OCI-LY7 (cell line): ENCODE data around the gene KANSL3. TPM values are rescaled to one million over a fixed set of nuclear protein-coding genes. Genes with fewer than 3 reads are reported as not detected.

ENCODE experiments used
- BruUV-seq: library from RNA; stranded (reverse); fragments of 400-500 nt; replicated peaks from 2 replicates; lab custom pipeline; 2021; lab: Mats Ljungman, UMichigan
- CTCF ChIA-PET: fragments of 300-600 bp; sonication (Branson Sonifier 250); formaldehyde crosslinking; loops from one replicate; lab custom pipeline; 2022; ENCODE audit warnings: antibody characterized with exemption; ENCODE audit not compliant: unreplicated experiment; lab: Charles Lee
- POLR2A ChIA-PET: fragments of 300-600 bp; sonication (Branson Sonifier 250); formaldehyde crosslinking; loops from one replicate; lab custom pipeline; 2022; ENCODE audit warnings: antibody characterized with exemption; lab: Charles Lee
- DNase-seq: peaks from one replicate; pipeline ENCODE4 v3.0.0-alpha.2; 2015; ENCODE audit warnings: low spot score
- H2AFZ ChIP-seq: fragments of 200-600 bp; sonication (generic), shearing (Covaris generic); 2 replicates; pipeline ENCODE4 v1.6.1; 2014; ENCODE audit warnings: mild to moderate bottlenecking, antibody characterized with exemption, low read length, moderate library complexity
- H3K27ac ChIP-seq: fragments of 200-600 bp; sonication (generic); 2 replicates; pipeline ENCODE4 v1.5.1; 2014; ENCODE audit warnings: mixed run types, low read depth, mild to moderate bottlenecking, moderate library complexity, low read length, inconsistent platforms; ENCODE audit not compliant: poor library complexity, severe bottlenecking
- H3K36me3 ChIP-seq: fragments of 200-600 bp; sonication (generic); 2 replicates; pipeline ENCODE4 v1.6.1; 2014; ENCODE audit warnings: mild to moderate bottlenecking, antibody characterized with exemption, low read length, moderate library complexity, mixed read lengths; ENCODE audit not compliant: insufficient read depth
- H3K4me1 ChIP-seq: fragments of 200-600 bp; sonication (generic); 2 replicates; pipeline ENCODE4 v1.5.1; 2014; ENCODE audit warnings: mild to moderate bottlenecking, low read length; ENCODE audit not compliant: insufficient read depth, poor library complexity, severe bottlenecking
- H3K4me2 ChIP-seq: fragments of 200-600 bp; sonication (generic); 2 replicates; pipeline ENCODE4 v1.6.1; 2014; ENCODE audit warnings: mild to moderate bottlenecking, low read length
- H3K4me3 ChIP-seq: fragments of 200-600 bp; sonication (generic); 2 replicates; pipeline ENCODE4 v1.5.1; 2014; ENCODE audit warnings: mild to moderate bottlenecking, low read depth, low read length; ENCODE audit not compliant: poor library complexity, severe bottlenecking
- H3K79me2 ChIP-seq: fragments of 200-600 bp; sonication (generic); 2 replicates; pipeline ENCODE4 v1.6.1; 2016; ENCODE audit warnings: low read depth, mild to moderate bottlenecking, low read length, moderate library complexity, mixed read lengths; ENCODE audit not compliant: insufficient read depth
- H3K9me2 ChIP-seq: fragments of 200-600 bp; sonication (generic); 2 replicates; pipeline ENCODE4 v1.6.1; 2016; ENCODE audit warnings: mild to moderate bottlenecking, low read length, mixed read lengths; ENCODE audit not compliant: insufficient read depth
- H3K9me3 ChIP-seq: fragments of 200-600 bp; sonication (generic); 2 replicates; pipeline ENCODE4 v1.6.1; 2014; ENCODE audit warnings: mild to moderate bottlenecking, mixed run types, low read length, mixed read lengths
- H4K20me1 ChIP-seq: fragments of 200-600 bp; sonication (generic); 2 replicates; pipeline ENCODE4 v1.6.1; 2014; ENCODE audit warnings: mild to moderate bottlenecking, antibody characterized with exemption, low read length, moderate library complexity, mixed read lengths; ENCODE audit not compliant: insufficient read depth
- EZH2phosphoT487 ChIP-seq: fragments of 200-600 bp; sonication (generic); IDR thresholded peaks from 2 replicates; pipeline ENCODE4 v1.6.1; 2018; ENCODE audit warnings: low read depth, borderline replicate concordance, mild to moderate bottlenecking, mixed run types, antibody characterized with exemption, low read length, moderate library complexity, mixed read lengths
- intact Hi-C: fragments of 100-400 bp; cut with micrococcal nuclease; formaldehyde crosslinking; loops from one replicate; pipeline ENCODE4 v1.10.0; 2022; ENCODE audit not compliant: unreplicated experiment
- total RNA-seq, 2 experiments: library from RNA; depleted of rRNA in 1 of 2; stranded (reverse); fragments of >200 nt in 1 of 2; shearing (Covaris generic) in 1 of 2; gene quantifications; 2 replicates each; pipeline ENCODE4 v1.2.3, GENCODE V29; 2014 to 2022
- TF ChIP-seq, protein P1 (sequence below): fragments of 200-600 bp; sonication (generic); conservative IDR thresholded peaks from 2 replicates; pipeline ENCODE4 v1.5.1; 2014; ENCODE audit warnings: mild to moderate bottlenecking, antibody characterized with exemption, low read length, moderate library complexity, mixed read lengths

Gene KANSL3
- total RNA-seq, 2 experiments from 2014 or later, result 46.4 to 51.6 TPM

DNA sequence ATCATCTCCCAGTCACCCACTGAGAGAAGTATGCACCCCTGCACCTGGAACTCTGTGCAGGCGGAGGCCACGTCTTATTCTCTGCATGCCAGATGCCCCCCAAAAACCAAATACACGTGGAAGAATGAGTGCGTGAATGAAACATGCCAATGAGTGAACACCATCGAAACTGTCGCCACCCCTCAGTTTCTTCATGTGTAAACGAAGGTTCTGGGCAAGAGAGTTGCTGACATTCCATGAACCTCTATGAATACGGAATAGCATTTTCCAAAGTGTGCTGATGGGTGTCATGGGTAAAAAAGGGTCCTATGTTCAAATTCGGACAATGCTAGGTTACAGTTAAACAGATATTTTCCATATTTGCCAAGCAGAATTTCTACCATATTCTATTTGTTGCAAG lies 24.2 kb upstream of the KANSL3 start:
- H3K9me3 ChIP-seq, result no peaks in the 10 kb centered on the region
- no peaks in the 10 kb centered on the region for H3K36me3 ChIP-seq
- no peak for TF ChIP-seq EZH2phosphoT487
- TF ChIP-seq, protein P1, sequence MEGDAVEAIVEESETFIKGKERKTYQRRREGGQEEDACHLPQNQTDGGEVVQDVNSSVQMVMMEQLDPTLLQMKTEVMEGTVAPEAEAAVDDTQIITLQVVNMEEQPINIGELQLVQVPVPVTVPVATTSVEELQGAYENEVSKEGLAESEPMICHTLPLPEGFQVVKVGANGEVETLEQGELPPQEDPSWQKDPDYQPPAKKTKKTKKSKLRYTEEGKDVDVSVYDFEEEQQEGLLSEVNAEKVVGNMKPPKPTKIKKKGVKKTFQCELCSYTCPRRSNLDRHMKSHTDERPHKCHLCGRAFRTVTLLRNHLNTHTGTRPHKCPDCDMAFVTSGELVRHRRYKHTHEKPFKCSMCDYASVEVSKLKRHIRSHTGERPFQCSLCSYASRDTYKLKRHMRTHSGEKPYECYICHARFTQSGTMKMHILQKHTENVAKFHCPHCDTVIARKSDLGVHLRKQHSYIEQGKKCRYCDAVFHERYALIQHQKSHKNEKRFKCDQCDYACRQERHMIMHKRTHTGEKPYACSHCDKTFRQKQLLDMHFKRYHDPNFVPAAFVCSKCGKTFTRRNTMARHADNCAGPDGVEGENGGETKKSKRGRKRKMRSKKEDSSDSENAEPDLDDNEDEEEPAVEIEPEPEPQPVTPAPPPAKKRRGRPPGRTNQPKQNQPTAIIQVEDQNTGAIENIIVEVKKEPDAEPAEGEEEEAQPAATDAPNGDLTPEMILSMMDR, result no peak
- intact Hi-C loops, result no loop called here
- DNase-seq, result no peak
- no peak overlapping the region for H3K4me3 ChIP-seq
- no peaks in the 10 kb centered on the region for H3K79me2 ChIP-seq
- no peaks in the 10 kb centered on the region for H3K4me1 ChIP-seq
- no peaks in the 10 kb centered on the region for H4K20me1 ChIP-seq
- CTCF ChIA-PET, result no interaction called here
- H3K27ac ChIP-seq, result no peak overlapping the region
- POLR2A ChIA-PET, result no interaction called here
- H2AFZ ChIP-seq, result no peak overlapping the region
- H3K4me2 ChIP-seq, result no peak overlapping the region
- BruUV-seq, result no TSS peak
- no peaks in the 10 kb centered on the region for H3K9me2 ChIP-seq

DNA sequence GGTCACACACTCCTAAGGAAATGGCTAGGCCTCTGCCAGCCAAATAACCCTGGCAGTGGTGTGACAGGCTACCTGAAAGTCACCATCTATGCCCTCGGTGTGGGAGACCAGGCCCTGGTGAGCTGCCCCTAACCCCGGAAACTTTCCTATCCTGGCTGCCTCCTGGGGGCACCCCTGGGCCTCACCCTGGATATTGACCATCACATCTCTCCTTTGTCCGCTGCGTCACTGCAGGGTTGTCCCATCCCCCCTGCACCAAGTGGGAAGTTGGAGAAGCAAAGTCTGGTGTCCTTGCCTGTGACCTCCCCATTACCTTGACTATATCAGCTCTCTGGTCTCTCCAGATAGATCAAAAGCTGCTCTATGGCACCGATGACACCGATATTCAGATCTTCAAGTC lies 23.2 kb upstream of the KANSL3 start:
- CTCF ChIA-PET, result no interaction called here
- Histone ChIP-seq H3K36me3 (no peaks in the 10 kb centered on the region), H2AFZ (no peak overlapping the region), H3K4me3 (no peak overlapping the region), H3K27ac (no peak overlapping the region), H3K4me1 (peaks cover 5% of the 10 kb centered on the region), H3K9me2 (no peaks in the 10 kb centered on the region), H3K79me2 (no peaks in the 10 kb centered on the region), H3K9me3 (no peaks in the 10 kb centered on the region), H4K20me1 (no peaks in the 10 kb centered on the region), H3K4me2 (no peak overlapping the region)
- intact Hi-C loops, result no loop called here
- no peak for DNase-seq
- no peak for TF ChIP-seq EZH2phosphoT487
- TF ChIP-seq, protein P1, result no peak
- POLR2A ChIA-PET, result no interaction called here
- BruUV-seq, result no TSS peak

DNA sequence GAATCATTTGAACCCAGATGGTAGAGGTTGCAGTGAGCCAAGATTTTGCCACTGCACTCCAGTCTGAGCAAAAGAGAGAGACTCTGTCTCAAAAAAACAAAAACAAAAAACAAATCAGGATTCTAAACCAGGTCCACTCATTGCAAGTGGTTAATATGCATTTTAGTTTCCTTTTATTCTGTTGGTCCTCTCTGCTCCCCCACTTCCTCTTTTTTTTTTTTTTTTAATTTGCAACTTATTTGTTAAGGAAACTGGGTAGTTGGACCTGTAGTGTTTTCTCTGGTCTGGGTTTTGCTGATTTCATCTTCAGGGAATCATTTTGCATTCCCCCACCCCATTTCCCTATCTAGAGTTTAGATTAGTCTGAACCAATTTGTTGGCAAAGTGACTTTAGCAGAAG lies 18.4 kb upstream of the KANSL3 start:
- ChIA-PET CTCF (no interaction called here), POLR2A (no interaction called here)
- intact Hi-C loops, result no loop called here
- Histone ChIP-seq H3K79me2 (no peaks in the 10 kb centered on the region), H3K4me1 (peaks cover 9% of the 10 kb centered on the region), H3K9me2 (no peaks in the 10 kb centered on the region), H3K9me3 (no peaks in the 10 kb centered on the region), H3K36me3 (no peaks in the 10 kb centered on the region), H3K4me2 (0 out of 2 replicates have a peak overlapping the region, but pooled peaks have one; percentile 4), H3K27ac (no peak overlapping the region), H4K20me1 (no peaks in the 10 kb centered on the region), H3K4me3 (no peak overlapping the region), H2AFZ (0 out of 2 replicates have a peak overlapping the region, but pooled peaks have one; percentile 7)
- DNase-seq, result peak; percentile 26
- TF ChIP-seq, protein P1, result no peak
- no peak for TF ChIP-seq EZH2phosphoT487
- BruUV-seq, result no TSS peak
